Astrocyte of the spinal cord (primary cell): Measurements from ENCODE around the gene SHISAL1.

Experiments
- DNase-seq: peaks from one replicate; pipeline ENCODE4 v3.0.0; 2011; ENCODE audit warnings: low read depth, low spot score
- H3K4me3 ChIP-seq: 2 replicates; pipeline ENCODE4 v1.5.1; 2011; ENCODE audit warnings: low read depth, mild to moderate bottlenecking, low read length, moderate library complexity
- CTCF ChIP-seq: IDR thresholded peaks from 2 replicates; pipeline ENCODE4 v1.5.1; 2012; ENCODE audit warnings: low read depth, mild to moderate bottlenecking, low read length, inconsistent platforms
- in situ Hi-C: cut with HindIII; loops from 2 replicates; pipeline ENCODE4 v1.10.0; 2017; ENCODE audit warnings: low sequenced_read_pairs

The SHISAL1 gene

GRCh38 chr22:44281768-44282637, 30.7 kb downstream of the SHISAL1 start:
- H3K4me3 ChIP-seq = no peak overlapping the region
- no peak for TF ChIP-seq CTCF
- DNase-seq = no peak
- in situ Hi-C loops = no loop called here

GRCh38 chr22:44280665-44281188, 32.0 kb downstream of the SHISAL1 start:
- TF ChIP-seq CTCF = no peak
- H3K4me3 ChIP-seq = no peak overlapping the region
- DNase-seq = no peak
- in situ Hi-C loops = no loop called here

- H3K4me3 ChIP-seq = no peak overlapping the region
- no peak for TF ChIP-seq CTCF
- DNase-seq = no peak
- in situ Hi-C loops = no loop called here
Measured at GRCh38 chr22:44279069-44279360, 33.7 kb downstream of the SHISAL1 start.

GRCh38 chr22:44278243-44279068, 34.3 kb downstream of the SHISAL1 start:
- no peak overlapping the region for H3K4me3 ChIP-seq
- in situ Hi-C loops = no loop called here
- DNase-seq = no peak
- no peak for TF ChIP-seq CTCF

GRCh38 chr22:44277386-44278135, 35.2 kb downstream of the SHISAL1 start:
- TF ChIP-seq CTCF = no peak
- DNase-seq = no peak
- in situ Hi-C loops = no loop called here
- H3K4me3 ChIP-seq = no peak overlapping the region

GRCh38 chr22:44276706-44277356, 35.9 kb downstream of the SHISAL1 start:
- in situ Hi-C loops = no loop called here
- H3K4me3 ChIP-seq = no peak overlapping the region
- no peak for DNase-seq
- TF ChIP-seq CTCF = no peak
